Activated CD8-positive, alpha-beta T cell treated with anti-CD3 and anti-CD28 coated beads for 36 hours (primary cell): ENCODE measurements around the gene CEP85L. TPM values are rescaled to one million over a fixed set of nuclear protein-coding genes. Genes with fewer than 3 reads are reported as not detected.

Source experiments
- ATAC-seq: fragments of 200-7000 bp; cut with Tn5 transposase; one replicate; pipeline ENCODE4 v1.10.0; 2021; ENCODE audit warnings: mild to moderate bottlenecking, moderate library complexity
- CTCF ChIA-PET: fragments of 350-600 bp; sonication (Branson Sonifier 250); formaldehyde crosslinking; loops from one replicate; lab custom pipeline; 2021; ENCODE audit warnings: antibody characterized with exemption; lab: Charles Lee
- POLR2A ChIA-PET: fragments of 350-600 bp; sonication (Branson Sonifier 250); formaldehyde crosslinking; loops from one replicate; lab custom pipeline; 2021; ENCODE audit warnings: antibody characterized with exemption; lab: Charles Lee
- DNase-seq: peaks from one replicate; pipeline ENCODE4 v3.0.0-alpha.2; 2020
- H3K27ac Mint-ChIP-seq: one replicate; pipeline ENCODE4 v1.8.0; 2021; ENCODE audit warnings: mild to moderate bottlenecking, mixed read lengths
- H3K27me3 Mint-ChIP-seq: one replicate; pipeline ENCODE4 v1.8.0; 2021; ENCODE audit warnings: mixed read lengths
- H3K36me3 Mint-ChIP-seq: one replicate; pipeline ENCODE4 v1.8.0; 2021; ENCODE audit warnings: low read depth, mixed read lengths
- H3K4me1 Mint-ChIP-seq: one replicate; pipeline ENCODE4 v1.8.0; 2021; ENCODE audit warnings: low read depth, mixed read lengths
- H3K4me3 Mint-ChIP-seq: one replicate; pipeline ENCODE4 v1.8.0; 2021; ENCODE audit warnings: mild to moderate bottlenecking, moderate library complexity, mixed read lengths
- H3K9me3 Mint-ChIP-seq: one replicate; pipeline ENCODE4 v1.8.0; 2021; ENCODE audit warnings: mixed read lengths
- CTCF ChIP-seq: fragments of 200-600 bp; IDR thresholded peaks from one replicate; pipeline ENCODE4 v1.8.0; 2022; ENCODE audit warnings: antibody characterized with exemption, mild to moderate bottlenecking
- intact Hi-C: fragments of 100-400 bp; cut with micrococcal nuclease; formaldehyde crosslinking; loops from one replicate; pipeline ENCODE4 v1.10.0; 2022
- total RNA-seq, 2 experiments: library from RNA; stranded (reverse); gene quantifications; one replicate each; pipeline ENCODE4 v1.2.3, GENCODE V29; 2021

Gene CEP85L
- total RNA-seq, 2 experiments from 2014 or later, result 39.6 to 40.3 TPM

- Mint-ChIP-seq H3K36me3 (peaks cover 25% of the 10 kb centered on the region), H3K27me3 (no peaks in the 10 kb centered on the region), H3K9me3 (no peaks in the 10 kb centered on the region), H3K4me1 (peaks cover 53% of the 10 kb centered on the region), H3K27ac (no peak overlapping the region), H3K4me3 (no peak overlapping the region)
- TF ChIP-seq CTCF, result no peak
- ATAC-seq (no peak), DNase-seq (no peak)
- ChIA-PET POLR2A (no interaction called here), CTCF (no interaction called here)
- intact Hi-C loops, result no loop called here
These were observed 109.0 kb downstream of the CEP85L start for GRCh38 chr6:118542184-118542952.

DNA sequence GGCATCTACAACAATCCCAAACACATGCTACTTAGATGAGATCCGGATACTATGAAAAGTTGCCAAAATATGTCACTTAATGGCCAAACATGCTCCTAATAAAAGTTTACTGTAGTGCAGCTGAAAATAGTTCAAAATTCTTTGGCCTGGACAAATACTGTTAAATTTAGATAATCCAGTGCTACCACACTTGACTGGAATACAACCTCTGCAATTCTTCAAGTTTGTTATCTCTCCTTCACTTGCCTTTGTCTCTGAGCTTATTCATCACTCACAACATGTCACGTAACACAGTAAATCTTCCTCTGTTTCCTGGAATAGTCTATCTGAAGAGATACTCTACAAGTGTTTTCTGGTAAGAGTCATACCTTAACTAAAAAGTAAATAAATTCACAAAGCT, 113.8 kb downstream of the CEP85L start:
- Mint-ChIP-seq H3K27me3 (no peaks in the 10 kb centered on the region), H3K27ac (no peak overlapping the region), H3K4me1 (peaks cover 39% of the 10 kb centered on the region), H3K4me3 (no peak overlapping the region), H3K9me3 (peaks cover 4% of the 10 kb centered on the region), H3K36me3 (peaks cover 26% of the 10 kb centered on the region)
- intact Hi-C loops, result no loop called here
- CTCF ChIA-PET, result no interaction called here
- ATAC-seq (no peak), DNase-seq (no peak)
- no peak for TF ChIP-seq CTCF
- POLR2A ChIA-PET, result no interaction called here

DNA sequence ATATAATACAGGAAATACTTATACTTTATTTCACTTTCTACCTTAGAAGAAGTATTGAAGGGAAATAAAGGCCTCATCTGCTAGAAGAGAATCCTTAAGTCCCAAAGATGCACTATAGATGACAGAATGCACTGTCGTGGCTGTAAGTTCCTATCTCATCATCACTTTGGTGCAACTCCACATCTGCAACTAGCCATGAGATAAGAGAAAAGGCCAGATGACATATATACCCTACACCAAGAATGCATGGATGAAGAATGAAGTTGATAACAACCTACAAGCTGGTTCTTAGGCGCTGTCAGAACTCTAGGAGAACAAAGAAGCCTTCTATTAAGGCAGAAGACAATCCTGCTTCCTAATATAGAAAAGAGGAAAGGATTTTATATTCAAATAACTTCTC, 114.9 kb downstream of the CEP85L start:
- intact Hi-C loops, result no loop called here
- peaks cover 40% of the 10 kb centered on the region for H3K4me1 Mint-ChIP-seq
- DNase-seq (no peak), ATAC-seq (no peak)
- H3K36me3 Mint-ChIP-seq, result peaks cover 31% of the 10 kb centered on the region
- ChIA-PET POLR2A (no interaction called here), CTCF (no interaction called here)
- H3K27ac Mint-ChIP-seq, result no peak overlapping the region
- no peak for TF ChIP-seq CTCF
- no peak overlapping the region for H3K4me3 Mint-ChIP-seq
- peaks cover 8% of the 10 kb centered on the region for H3K9me3 Mint-ChIP-seq
- H3K27me3 Mint-ChIP-seq, result no peaks in the 10 kb centered on the region

- CTCF ChIA-PET, result no interaction called here
- Mint-ChIP-seq H3K27me3 (no peaks in the 10 kb centered on the region), H3K4me1 (peaks cover 44% of the 10 kb centered on the region), H3K27ac (peak overlapping the region; percentile 27), H3K4me3 (no peak overlapping the region), H3K36me3 (peaks cover 37% of the 10 kb centered on the region), H3K9me3 (peaks cover 14% of the 10 kb centered on the region)
- TF ChIP-seq CTCF, result no peak
- POLR2A ChIA-PET, result no interaction called here
- ATAC-seq (peak; percentile 53), DNase-seq (peak; percentile 12)
- intact Hi-C loops, result no loop called here
These were observed 116.1 kb downstream of the CEP85L start for GRCh38 chr6:118535176-118535844.

DNA sequence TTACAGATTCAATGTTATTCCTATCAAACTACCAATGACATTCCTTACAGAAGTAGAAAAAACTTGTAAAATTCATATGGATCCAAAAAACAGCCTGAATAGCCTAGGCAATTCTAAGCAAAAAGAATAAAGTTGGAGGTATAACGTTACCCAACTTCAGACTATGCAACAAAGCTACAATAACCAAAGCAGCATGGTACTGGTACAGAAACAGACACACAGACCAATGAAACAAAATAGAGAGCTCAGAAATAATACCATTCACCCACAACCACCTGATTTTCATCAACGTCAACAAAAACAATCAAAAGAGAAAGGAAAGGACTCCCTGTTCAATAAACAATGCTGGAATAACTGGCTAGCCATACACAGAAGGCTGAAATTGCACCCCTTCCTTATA, 120.4 kb downstream of the CEP85L start:
- TF ChIP-seq CTCF, result no peak
- DNase-seq (no peak), ATAC-seq (no peak)
- H3K36me3 Mint-ChIP-seq, result peaks cover 36% of the 10 kb centered on the region
- intact Hi-C loops, result no loop called here
- no peak overlapping the region for H3K27ac Mint-ChIP-seq
- H3K27me3 Mint-ChIP-seq, result no peaks in the 10 kb centered on the region
- H3K9me3 Mint-ChIP-seq, result peaks cover 14% of the 10 kb centered on the region
- H3K4me3 Mint-ChIP-seq, result no peak overlapping the region
- peaks cover 37% of the 10 kb centered on the region for H3K4me1 Mint-ChIP-seq
- ChIA-PET POLR2A (no interaction called here), CTCF (interaction anchor here (0.7 kb wide), 1 partner anchor 167 kb away, joined by 3 read pairs; no protein-coding TSS in a partner anchor)
